Ramos (cell line): ENCODE results near the gene GRIN3B.

Experiments
- in situ Hi-C: fragments of 300-500 bp; cut with MboI; formaldehyde crosslinking; loops from one replicate; pipeline ENCODE4 v1.14.3; 2022; ENCODE audit warnings: low sequenced_read_pairs; ENCODE audit not compliant: unreplicated experiment

Gene GRIN3B

DNA sequence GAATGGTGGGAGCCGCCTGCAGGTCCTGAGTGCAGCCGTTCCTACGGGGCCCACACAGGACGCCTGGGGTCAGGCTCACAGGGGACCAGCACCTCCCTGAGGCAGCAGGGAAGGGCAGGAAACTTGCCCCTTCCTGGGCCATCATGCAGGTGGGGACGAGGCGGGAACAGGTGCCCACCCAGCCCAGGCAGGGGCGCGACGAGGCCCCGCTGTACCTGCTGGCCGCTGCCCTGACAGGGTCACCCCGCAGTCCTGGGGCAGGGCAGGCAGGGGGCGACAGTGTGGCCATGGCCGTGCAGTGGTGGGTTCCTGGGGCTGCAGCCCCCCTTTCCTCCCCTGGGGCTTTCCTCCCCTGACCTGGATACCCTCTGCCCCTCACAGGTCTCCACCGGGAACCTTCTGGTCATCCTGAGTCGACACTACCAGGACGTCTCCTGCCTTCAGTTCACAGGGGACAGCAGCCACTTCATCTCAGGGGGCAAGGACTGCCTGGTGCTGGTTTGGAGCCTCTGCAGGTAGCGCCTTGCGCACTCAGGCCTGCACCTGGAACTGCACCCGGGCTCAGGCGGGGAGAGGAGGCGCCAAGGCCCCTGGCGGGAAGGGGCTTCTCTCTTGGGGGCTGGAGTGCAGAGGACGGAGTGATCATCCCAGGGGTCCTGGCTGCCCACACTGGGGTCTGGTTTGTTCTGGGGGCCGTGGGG lies 10.7 kb upstream of the GRIN3B start:
- in situ Hi-C loops = loop anchor here (5.0 to 10.0 kb wide), 2 partner anchors 67 to 135 kb away; partner anchors contain the start of genes CFD and ELANE

DNA sequence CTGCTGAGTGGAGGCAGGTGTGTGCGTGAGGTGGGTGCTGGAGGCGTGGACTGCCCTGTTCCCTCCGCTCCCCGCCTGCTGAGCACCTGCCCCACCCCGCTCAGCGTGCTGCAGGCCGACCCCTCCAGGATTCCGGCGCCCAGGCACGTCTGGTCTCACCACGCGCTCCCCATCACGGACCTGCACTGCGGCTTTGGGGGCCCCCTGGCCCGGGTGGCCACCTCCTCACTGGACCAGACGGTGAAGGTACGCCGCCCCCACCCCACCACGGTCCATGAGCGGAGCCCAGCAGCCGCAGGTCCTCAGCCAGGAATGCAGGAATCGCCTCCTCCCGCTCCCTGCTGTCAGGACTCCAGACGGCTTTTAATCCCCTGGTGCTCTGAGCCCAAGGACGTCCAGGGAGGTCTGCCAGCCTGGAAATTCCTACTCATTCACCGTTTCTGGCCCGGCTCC lies 10.1 kb upstream of the GRIN3B start:
- in situ Hi-C loops = no loop called here

DNA sequence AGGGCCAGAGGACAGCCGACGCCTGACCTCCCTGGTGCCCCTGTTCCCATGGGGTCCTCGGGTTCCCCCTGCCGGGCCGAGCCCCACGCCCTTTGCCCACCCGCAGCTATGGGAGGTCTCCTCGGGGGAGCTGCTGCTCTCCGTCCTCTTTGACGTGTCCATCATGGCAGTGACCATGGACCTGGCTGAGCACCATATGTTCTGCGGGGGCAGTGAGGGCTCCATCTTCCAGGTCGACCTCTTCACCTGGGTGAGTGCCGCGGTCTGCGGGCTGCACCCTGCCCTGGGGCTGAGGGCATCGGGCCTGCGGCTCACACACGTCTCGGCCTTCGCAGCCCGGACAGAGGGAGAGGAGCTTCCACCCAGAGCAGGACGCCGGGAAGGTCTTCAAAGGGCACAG lies 9.5 kb upstream of the GRIN3B start:
- in situ Hi-C loops = no loop called here

DNA sequence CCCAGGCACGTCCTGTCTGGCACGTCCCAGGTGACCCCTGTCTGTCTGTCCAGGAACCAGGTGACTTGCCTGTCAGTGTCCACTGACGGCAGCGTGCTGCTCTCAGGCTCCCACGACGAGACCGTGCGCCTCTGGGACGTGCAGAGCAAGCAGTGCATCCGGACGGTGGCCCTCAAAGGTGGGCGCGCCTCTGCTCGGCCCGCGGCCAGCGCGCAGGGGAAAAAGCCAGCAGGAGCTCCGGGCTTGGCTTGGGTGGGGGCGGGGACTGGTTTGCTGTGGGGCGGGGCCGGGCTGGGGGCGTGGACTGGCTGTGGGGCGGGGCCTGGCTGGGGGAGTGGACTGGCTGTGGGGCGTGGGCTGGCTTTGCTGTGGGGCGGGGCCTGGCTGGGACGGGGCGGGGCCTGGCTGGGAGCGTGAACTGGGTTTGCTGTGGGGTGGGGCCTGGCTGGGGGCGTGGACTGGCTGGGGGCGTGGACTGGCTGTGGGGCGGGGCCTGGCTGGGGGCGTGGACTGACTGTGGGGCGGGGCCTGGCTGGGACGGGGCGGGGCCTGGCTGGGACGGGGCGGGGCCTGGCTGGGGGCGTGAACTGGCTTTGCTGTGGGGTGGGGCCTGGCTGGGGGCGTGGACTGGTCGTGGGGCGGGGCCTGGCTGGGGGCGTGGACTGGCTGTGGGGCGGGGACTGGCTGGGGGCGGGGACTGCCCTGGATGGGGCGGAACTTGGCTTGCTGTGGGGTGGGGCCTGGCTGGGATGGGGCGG lies 8.9 kb upstream of the GRIN3B start:
- in situ Hi-C loops = no loop called here

DNA sequence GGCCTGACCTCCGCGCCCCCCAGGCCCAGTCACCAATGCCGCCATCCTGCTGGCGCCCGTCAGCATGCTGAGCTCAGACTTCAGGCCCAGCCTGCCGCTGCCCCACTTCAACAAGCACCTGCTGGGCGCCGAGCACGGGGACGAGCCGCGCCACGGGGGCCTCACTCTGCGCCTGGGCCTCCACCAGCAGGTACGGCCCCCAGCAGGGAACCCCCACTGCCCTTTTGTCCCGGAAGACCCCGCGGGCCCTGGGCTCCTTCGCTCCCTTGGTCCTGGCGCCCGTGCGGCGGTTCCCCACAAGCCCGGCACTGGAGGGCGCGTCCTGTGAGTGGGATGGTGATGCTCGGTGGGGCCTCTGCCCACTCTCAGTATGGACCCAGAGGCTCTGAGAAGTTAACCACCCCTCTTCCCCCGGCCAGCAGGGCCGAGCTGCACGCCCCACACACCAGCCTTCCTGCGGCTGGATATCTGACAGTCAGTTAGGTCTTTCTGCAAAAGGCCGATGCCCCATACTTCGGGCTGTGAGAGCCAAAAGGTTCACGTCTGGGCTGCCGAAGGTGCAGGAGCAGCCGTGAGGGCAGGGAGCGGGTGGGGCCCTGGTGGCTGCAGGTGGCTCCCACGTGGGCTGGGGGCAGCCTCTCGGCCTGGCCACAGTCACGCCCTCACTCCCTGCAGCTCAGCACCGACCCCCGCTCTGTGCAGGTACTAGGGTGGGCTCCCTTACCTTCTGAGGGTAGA lies 8.1 kb upstream of the GRIN3B start:
- in situ Hi-C loops = no loop called here

DNA sequence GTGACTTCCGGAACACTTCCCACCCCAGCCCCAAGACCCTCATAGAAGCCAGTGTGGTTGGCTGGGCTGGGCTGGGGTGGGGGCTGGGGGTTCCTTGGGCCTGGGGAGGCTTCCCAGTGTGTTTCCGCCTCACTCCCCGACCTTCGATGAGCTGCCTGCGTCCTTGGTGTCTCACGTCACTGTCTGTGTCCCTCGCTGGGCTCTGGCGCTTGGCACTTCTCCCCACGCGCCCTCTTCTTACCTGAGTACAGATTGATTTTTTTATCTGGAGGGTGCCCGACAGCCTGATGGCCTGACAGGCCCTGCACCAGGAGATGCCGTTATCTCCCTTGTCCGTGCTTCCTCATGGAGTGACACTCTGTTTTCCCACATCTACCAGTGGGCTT lies 7.6 kb upstream of the GRIN3B start:
- in situ Hi-C loops = no loop called here

DNA sequence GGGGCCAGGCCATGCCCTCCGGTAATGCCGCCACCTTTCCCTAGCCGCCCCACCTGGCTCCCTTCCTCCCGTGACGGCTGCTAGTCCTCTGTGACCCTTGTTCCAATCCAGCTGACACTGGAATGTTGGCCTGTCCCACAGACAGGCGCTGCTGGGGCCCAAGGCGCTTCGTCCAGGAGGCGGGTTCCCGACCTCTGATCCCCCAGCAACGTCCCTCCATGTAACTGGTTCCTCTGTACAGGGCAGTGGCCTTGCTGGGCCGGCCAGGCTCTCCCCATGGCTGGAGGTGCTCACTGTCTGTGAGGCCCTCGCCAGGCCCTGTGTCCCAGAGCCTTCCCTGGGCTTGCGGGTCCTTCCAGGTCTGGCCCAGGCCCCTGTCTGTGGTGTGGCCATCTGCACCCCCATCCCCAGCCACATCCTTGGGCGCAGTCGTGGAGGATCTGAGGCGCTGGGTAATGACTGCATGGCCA lies 6.8 kb upstream of the GRIN3B start:
- in situ Hi-C loops = no loop called here

DNA sequence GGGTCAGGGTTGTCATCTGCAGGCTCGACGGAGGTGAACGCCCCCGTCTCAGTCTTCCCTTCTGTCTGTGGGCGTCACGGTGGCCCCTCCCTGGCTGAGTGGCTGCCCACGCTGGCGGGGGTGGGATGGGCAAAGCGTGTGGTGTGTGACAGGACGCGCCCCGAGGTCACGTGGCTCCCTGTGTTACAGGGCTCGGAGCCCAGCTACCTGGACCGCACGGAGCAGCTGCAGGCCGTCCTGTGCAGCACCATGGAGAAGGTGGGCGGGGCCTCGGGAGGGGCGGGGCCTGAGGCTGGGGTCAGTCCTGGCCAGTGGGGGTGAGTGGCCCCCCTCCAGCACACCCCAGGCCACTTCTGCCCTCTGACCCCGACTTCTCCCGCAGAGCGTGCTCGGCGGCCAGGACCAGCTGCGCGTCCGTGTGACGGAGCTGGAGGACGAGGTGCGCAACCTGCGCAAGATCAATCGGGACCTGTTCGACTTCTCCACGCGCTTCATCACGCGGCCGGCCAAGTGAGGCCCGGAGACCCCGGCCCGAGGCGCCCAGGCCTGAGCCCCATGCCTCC lies 6.3 kb upstream of the GRIN3B start:
- in situ Hi-C loops = no loop called here

DNA sequence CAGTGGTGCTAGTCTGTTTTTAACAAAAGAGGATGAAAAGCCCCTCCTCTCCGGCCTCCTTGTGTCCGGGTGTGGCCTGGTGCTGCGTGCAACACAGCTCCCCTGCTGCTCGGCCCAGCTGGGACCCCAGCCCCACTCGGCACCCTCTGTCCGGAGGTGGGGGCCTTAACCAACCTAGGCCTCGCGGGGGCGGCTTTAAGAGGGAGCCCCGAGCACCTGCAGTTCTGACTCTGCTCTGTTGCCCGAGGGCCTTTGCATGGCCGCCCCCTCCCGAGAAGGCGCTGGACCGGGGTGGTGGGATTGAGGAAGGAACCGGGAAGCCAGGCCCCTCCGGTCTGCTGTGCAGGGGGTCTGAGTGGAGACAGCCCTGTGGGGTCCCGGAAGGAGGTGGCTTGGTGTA lies 5.7 kb upstream of the GRIN3B start:
- in situ Hi-C loops = no loop called here

DNA sequence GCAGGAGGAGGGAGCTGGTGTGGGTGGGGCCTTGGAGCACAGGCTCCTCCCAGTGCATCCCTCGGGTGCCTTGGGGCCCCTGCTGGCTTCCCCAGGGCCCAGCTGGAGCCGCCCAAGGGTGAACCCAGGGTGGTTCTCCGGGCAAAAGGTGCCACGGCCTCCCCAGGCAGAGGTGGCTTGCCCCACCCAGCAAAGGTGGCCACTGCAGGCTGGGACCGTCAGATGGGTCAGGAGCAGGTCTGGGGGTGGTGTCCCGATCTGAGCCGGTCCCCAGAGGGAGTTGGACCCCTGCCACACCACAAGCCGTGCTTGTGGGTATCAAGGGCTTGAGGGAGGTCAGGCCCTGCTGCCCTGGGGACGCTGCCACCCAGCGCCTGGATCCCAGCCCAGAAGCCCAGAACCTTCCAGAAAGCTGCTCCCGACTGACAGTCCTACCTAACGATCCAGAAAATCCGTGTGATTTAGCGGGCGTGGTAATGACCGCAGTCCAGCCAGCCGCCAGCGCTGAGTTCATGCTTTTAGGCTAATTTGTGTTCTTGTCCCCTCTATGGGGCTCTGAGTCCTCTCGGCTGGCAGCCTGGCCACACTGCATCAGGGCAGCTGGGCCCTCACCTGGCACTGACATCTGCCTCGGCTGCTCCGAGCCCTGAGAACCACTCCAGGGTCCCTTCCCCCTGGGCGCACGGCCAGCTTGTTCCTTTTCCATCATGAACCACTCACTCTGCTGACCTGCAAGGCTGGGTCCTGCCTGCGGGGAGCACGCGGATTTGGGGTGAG lies 5.0 kb upstream of the GRIN3B start:
- in situ Hi-C loops = no loop called here

DNA sequence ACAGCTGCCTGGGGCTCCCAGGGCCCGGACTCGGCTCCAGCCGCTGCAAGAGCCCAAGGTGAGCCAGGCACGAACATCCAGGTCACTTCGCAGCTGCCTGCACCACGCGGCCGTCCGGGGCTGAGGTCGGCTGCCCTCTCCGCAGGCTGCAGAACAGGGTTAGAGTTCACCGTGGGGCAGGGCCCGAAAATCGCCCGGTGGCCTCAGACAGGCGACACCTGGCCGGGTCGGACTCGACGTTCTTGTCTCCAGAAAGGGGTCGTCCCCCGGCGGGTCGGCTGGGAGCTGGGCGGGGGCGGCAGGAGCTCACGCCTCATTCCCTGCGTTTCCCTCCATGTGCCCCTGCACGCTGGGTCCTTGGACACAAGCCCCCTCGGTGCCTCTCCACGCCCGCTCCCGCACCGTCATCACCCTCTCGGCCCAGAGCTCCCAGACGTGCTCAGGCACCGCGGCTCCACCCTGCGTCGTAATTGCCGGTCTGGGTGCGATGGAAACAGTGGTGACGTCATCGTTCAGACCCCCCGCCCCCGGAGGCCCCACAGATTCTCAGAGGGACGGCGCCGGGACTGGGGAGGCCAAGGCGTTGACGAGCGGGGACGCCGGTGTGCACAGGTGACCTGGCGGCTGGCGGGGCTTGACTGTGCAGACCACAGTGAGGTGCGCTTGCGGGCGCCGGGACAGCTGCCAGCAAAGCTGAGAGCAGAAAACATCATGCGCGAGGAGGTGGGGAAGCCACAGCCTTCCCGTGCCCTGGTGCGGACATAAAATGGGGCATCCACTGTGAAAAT lies 4.0 kb upstream of the GRIN3B start:
- in situ Hi-C loops = no loop called here

DNA sequence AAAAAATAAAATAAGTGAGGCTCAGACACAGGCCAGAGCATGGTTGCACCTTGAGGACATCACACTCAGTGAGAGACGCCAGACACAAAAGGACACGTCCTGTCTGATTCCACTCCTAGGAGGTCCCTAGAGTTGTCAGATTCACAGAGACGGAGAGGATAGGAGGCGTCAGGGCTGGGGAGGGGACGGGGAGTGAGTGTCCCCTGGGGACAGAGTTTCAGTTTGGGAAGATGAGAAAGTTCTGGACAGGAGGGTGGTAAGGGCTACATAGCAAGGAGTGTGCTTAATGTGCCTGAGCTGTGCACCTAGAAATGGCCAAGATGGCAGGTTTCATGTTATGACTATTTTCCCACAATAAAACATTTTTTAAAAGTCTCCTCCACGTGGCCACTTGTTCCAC lies 2.2 kb upstream of the GRIN3B start:
- in situ Hi-C loops = no loop called here

DNA sequence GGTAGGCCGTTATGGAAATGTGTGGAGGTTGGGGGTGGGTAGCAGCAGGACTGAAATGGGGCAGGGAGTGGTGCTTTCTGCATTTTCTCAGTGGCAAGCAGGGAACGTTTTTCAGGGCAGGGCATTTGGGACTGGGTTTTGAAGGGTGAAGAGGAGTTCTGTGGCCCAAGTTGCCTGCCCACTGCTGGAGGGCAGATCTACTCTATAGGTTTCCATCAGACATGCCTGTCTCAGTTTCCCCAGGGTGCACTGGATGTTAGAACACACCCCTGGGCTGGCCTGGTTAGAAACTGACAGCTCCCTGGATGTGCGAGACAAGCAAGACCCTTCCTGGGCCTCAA lies 870 bp upstream of the GRIN3B start:
- in situ Hi-C loops = no loop called here

DNA sequence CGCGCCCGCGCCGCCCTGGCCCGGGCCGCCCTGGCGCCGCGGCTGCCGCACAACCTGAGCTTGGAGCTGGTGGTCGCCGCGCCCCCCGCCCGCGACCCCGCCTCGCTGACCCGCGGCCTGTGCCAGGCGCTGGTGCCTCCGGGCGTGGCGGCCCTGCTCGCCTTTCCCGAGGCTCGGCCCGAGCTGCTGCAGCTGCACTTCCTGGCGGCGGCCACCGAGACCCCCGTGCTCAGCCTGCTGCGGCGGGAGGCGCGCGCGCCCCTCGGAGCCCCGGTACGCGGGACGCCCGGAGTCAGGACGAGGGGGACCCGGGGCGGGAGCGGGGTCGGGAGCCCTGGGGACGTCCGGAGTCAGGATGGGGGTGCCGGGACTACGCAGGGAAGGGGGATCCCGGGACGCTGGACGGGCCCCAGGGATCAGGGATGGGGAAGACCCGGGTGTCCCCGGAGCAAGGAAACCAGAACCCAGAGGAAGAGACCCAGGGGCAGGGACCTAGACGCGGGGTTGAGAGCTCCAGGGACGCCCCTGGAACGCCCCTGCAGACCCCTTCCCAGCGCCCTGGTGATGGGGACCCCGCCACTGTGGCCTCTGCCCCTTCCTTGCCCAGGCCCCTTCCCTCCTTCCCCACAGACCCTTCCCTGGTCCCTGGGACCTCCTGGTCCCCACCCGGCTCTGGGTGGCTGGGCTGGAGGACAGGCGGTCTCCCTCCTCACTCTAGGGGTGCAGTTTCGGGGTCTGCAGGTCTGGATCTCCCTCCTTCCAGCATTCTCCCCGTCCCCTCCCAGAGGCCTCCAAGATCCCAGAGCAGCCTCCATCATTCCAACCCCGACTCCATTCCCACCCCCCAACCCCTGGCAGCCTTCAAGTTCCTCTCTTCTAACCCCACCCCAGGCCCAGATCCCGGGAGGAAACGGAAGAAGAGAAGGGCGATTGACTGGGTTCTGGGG lies 645 bp downstream of the GRIN3B start:
- in situ Hi-C loops = no loop called here

DNA sequence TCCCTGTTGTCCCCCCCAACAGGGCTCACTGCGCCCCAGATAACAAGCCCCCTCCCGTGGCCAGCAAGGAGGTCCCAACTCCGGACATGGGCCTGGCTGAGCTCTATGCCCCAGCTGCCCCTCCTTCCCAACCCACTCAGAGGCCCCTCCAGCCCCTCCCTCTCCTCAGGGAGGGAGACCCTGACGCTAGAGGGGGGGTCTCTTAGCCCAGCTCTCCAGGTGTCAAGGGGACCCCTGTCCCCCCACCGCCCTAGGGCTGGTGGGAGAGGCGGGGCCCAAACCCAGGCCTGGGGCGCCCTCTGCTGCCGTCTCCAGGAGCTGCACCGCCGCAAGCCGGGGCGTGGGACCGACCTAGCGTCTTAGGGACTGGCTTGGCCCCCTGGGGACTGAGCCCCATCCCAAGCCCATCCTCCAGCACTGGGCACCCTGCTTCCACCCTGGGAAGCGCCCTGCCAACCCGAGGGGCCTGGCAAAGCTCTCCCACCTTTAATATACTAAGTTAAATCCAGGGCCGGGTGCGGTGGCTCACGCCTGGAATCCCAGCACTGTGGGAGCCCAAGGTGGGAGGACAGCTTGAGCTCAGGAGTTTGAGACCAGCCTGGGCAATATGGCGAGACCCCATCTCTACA lies 1.4 kb downstream of the GRIN3B start:
- in situ Hi-C loops = no loop called here

DNA sequence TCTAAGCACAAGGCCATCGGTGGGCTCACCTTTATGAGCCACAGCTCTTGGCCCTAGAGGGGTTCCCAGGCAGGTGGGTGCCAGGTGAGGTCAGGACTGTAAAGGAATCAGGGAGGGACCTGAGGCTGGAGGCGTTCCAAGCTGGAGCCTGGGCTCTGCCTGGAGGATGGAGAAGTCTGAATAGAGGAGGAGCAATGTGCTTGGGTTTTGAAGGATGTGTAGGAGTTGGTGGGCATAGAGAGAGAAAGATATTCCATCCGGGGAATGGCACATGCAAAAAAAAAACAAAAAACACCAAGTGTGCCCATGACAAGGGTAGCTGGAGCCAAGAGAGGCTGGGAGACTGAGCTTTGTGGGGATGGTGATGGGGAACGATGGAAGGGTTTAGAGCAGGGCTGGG lies 2.4 kb downstream of the GRIN3B start:
- in situ Hi-C loops = no loop called here

DNA sequence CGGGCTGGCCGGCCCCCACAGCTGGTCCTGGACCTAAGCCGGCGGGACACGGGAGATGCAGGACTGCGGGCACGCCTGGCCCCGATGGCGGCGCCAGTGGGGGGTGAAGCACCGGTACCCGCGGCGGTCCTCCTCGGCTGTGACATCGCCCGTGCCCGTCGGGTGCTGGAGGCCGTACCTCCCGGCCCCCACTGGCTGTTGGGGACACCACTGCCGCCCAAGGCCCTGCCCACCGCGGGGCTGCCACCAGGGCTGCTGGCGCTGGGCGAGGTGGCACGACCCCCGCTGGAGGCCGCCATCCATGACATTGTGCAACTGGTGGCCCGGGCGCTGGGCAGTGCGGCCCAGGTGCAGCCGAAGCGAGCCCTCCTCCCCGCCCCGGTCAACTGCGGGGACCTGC lies 3.1 kb downstream of the GRIN3B start:
- in situ Hi-C loops = no loop called here
